Body of pancreas (tissue), 4 donors: ENCODE measurements around the gene SNED1. TPM values are rescaled to one million over a fixed set of nuclear protein-coding genes. Genes with fewer than 3 reads are reported as not detected.
A peak's percentile ranks its signal among the peaks of the same experiment; 100 is the strongest.

Experiments
- ATAC-seq: fragments of 150-250 bp; one replicate; pipeline ENCODE4 v1.9.1; 2016
- DNase-seq, 4 donors: peaks; one replicate each; pipeline ENCODE4 v3.0.0-alpha.2; 2019
- H3K27ac ChIP-seq, 4 donors: fragments of 200-600 bp; sonication (generic); 1 replicate in 3 of 4; 2 replicates in 1 of 4; pipeline versions ENCODE4 v1.5.1 to v1.6.1; 2016 to 2019; ENCODE audit warnings: mild to moderate bottlenecking in 1 of 4, mixed read lengths in 1 of 4, moderate library complexity in 1 of 4
- H3K27me3 ChIP-seq, 2 donors: fragments of 200-600 bp; sonication (generic); one replicate each; pipeline ENCODE4 v1.6.0; 2016; ENCODE audit warnings: mild to moderate bottlenecking in 1 of 2
- H3K36me3 ChIP-seq, 2 donors: fragments of 200-600 bp; sonication (generic); replicated peaks in 1 of 2; 2 replicates each; pipeline ENCODE4 v1.5.1; 2016; ENCODE audit warnings: low read depth in 2 of 2; ENCODE audit not compliant: insufficient read depth in 1 of 2
- H3K4me1 ChIP-seq: fragments of 200-600 bp; sonication (generic); one replicate; pipeline ENCODE4 v1.6.0; 2016
- H3K4me3 ChIP-seq, 2 donors: fragments of 200-600 bp; sonication (generic); 1 replicate in 1 of 2; 2 replicates in 1 of 2; pipeline ENCODE4 v1.5.1; 2016 to 2019
- H3K9me3 ChIP-seq, 3 donors: fragments of 200-600 bp; sonication (generic); 1 replicate in 2 of 3; 2 replicates in 1 of 3; pipeline ENCODE4 v1.5.1; 2016
- CTCF ChIP-seq, 7 experiments: fragments of 450-650 bp in 4 of 7; fragments of 200-600 bp in 3 of 7; sonication (generic) in 3 of 7; IDR thresholded peaks; one replicate each; pipeline ENCODE4 v1.5.1; 2016 to 2019; ENCODE audit warnings: antibody characterized with exemption in 7 of 7
- POLR2A ChIP-seq, 3 donors: fragments of 450-650 bp; IDR thresholded peaks; one replicate each; pipeline ENCODE4 v1.6.1; 2016; ENCODE audit warnings: antibody characterized with exemption in 3 of 3, mild to moderate bottlenecking in 2 of 3
- WGBS, 2 donors: methylation state at CpG; one replicate each; pipeline ENCODE4 v1.1.5; 2017; 5-methylcytosine and 5-hydroxymethylcytosine counted together
- intact Hi-C: fragments of 100-400 bp; cut with DNase I; formaldehyde crosslinking; loops from one replicate; pipeline ENCODE4 v1.15.1; 2023
- total RNA-seq, 2 donors: library from RNA; depleted of rRNA; stranded (reverse); fragments of >200 nt; gene quantifications; one replicate each; pipeline ENCODE4 v1.1.0, GENCODE V29; 2016

The SNED1 gene
- total RNA-seq, 2 donors from 2014 or later = 13.5 to 33.0 TPM

GRCh38 chr2:240952496-240953246 lies 45.7 kb upstream of the SNED1 start:
- WGBS, 2 donors = 68 to 72% methylated on average over 13 to 14 of the region's 14 CpGs

GRCh38 chr2:240953426-240954410 lies 44.7 kb upstream of the SNED1 start:
- H3K27me3 ChIP-seq = no peaks in the 10 kb centered on the region
- DNase-seq (peak in 1 of 4 donors; percentile 3), ATAC-seq (no peak)
- H3K4me3 ChIP-seq = no peak overlapping the region
- intact Hi-C loops = no loop called here
- no peaks in the 10 kb centered on the region for H3K4me1 ChIP-seq
- 57 to 73% methylated on average over 8 to 14 of the region's 14 CpGs for WGBS, 2 donors
- TF ChIP-seq POLR2A (IDR thresholded peaks at IDR 0.05) = no peak
- TF ChIP-seq CTCF (IDR thresholded peaks at IDR 0.05) = no peak
- no peaks in the 10 kb centered on the region for H3K9me3 ChIP-seq
- no peak overlapping the region for H3K27ac ChIP-seq
- H3K36me3 ChIP-seq = no peaks in the 10 kb centered on the region

More at GRCh38 chr2:240952496-240953246, 45.7 kb upstream of the SNED1 start:
- no peak for DNase-seq
- H3K27me3 ChIP-seq = no peaks in the 10 kb centered on the region
- no peaks in the 10 kb centered on the region for H3K4me1 ChIP-seq
- intact Hi-C loops = no loop called here
- H3K36me3 ChIP-seq = no peaks in the 10 kb centered on the region
- H3K9me3 ChIP-seq = no peaks in the 10 kb centered on the region
- no peak overlapping the region for H3K4me3 ChIP-seq
- H3K27ac ChIP-seq = no peak overlapping the region
- ATAC-seq = no peak
- TF ChIP-seq CTCF (IDR thresholded peaks at IDR 0.05) (no peak), POLR2A (IDR thresholded peaks at IDR 0.05) (no peak)

- no peak overlapping the region for H3K4me3 ChIP-seq
- no peak for TF ChIP-seq CTCF (IDR thresholded peaks at IDR 0.05)
- no peak for TF ChIP-seq POLR2A (IDR thresholded peaks at IDR 0.05)
- DNase-seq (no peak), ATAC-seq (no peak)
- intact Hi-C loops = no loop called here
- WGBS, 2 donors = 46 to 60% methylated on average over 8 to 15 of the region's 15 CpGs
- no peaks in the 10 kb centered on the region for H3K36me3 ChIP-seq
- no peaks in the 10 kb centered on the region for H3K4me1 ChIP-seq
- H3K27me3 ChIP-seq = no peaks in the 10 kb centered on the region
- H3K9me3 ChIP-seq = no peaks in the 10 kb centered on the region
- H3K27ac ChIP-seq = no peak overlapping the region
These were observed 43.7 kb upstream of the SNED1 start for GRCh38 chr2:240954436-240955305.

GRCh38 chr2:240955306-240956170 lies 42.9 kb upstream of the SNED1 start:
- WGBS, 2 donors = 67 to 76% methylated on average over 15 to 17 of the region's 17 CpGs
- intact Hi-C loops = no loop called here
- ATAC-seq = no peak
- no peak for TF ChIP-seq POLR2A (IDR thresholded peaks at IDR 0.05)
- no peak for TF ChIP-seq CTCF (IDR thresholded peaks at IDR 0.05)
- Histone ChIP-seq H3K27ac (no peak overlapping the region), H3K36me3 (no peaks in the 10 kb centered on the region), H3K4me1 (peaks cover 6% of the 10 kb centered on the region), H3K27me3 (no peaks in the 10 kb centered on the region), H3K4me3 (no peak overlapping the region), H3K9me3 (no peaks in the 10 kb centered on the region)
- DNase-seq = no peak
